Endothelial cell of umbilical vein (primary cell): ENCODE results near the gene TEX26. TPM values are rescaled to one million over a fixed set of nuclear protein-coding genes. Genes with fewer than 3 reads are reported as not detected.

Source experiments
- BruUV-seq: library from RNA; stranded (reverse); fragments of 400-500 nt; replicated peaks from 2 replicates; lab custom pipeline; 2021; lab: Mats Ljungman, UMichigan
- CTCF ChIA-PET: fragments of 300-600, 350-600 bp; sonication (Branson Sonifier 250); formaldehyde crosslinking; loops from one replicate; lab custom pipeline; 2021; ENCODE audit warnings: antibody characterized with exemption, inconsistent platforms; lab: Charles Lee
- POLR2A ChIA-PET: fragments of 300-600, 350-600 bp; sonication (Branson Sonifier 250); formaldehyde crosslinking; loops from one replicate; lab custom pipeline; 2021; ENCODE audit warnings: antibody characterized with exemption, inconsistent platforms; lab: Charles Lee
- DNase-seq: peaks from one replicate; pipeline ENCODE4 v3.0.0-alpha.2; 2011; ENCODE audit warnings: low read depth, low spot score
- FAIRE-seq: peaks from 2 replicates; lab custom pipeline; 2011; peaks lifted over from hg19 to GRCh38; lab: Jason Lieb, UNC
- H2AFZ ChIP-seq: 2 replicates; pipeline ENCODE4 v1.6.0; 2012; ENCODE audit warnings: low read depth, low read length, control low read depth, inconsistent platforms
- H3K27ac ChIP-seq: 2 replicates; pipeline ENCODE4 v1.5.1; 2011; ENCODE audit warnings: low read depth, mild to moderate bottlenecking, control low read depth, low read length, moderate library complexity; ENCODE audit not compliant: insufficient read depth
- H3K27me3 ChIP-seq, 2 experiments: 2 replicates each; pipeline versions ENCODE4 v1.6.0 to v1.6.1; 2011; ENCODE audit warnings: low read length in 2 of 2, mixed read lengths in 1 of 2; ENCODE audit not compliant: control insufficient read depth in 2 of 2, insufficient read depth in 2 of 2
- H3K36me3 ChIP-seq, 2 experiments: 2 replicates in 1 of 2; 3 replicates in 1 of 2; pipeline ENCODE4 v1.5.1; 2011; ENCODE audit warnings: low read length in 2 of 2, mild to moderate bottlenecking in 1 of 2, moderate library complexity in 1 of 2; ENCODE audit not compliant: control insufficient read depth in 2 of 2, insufficient read depth in 2 of 2; ENCODE audit errors: extremely low read depth in 1 of 2
- H3K4me1 ChIP-seq: 3 replicates; pipeline ENCODE4 v1.5.1; 2011; ENCODE audit warnings: mild to moderate bottlenecking, low read length; ENCODE audit not compliant: control insufficient read depth, insufficient read depth; ENCODE audit errors: extremely low read depth
- H3K4me2 ChIP-seq: 2 replicates; pipeline ENCODE4 v1.6.1; 2011; ENCODE audit warnings: low read length, control low read depth, mixed read lengths; ENCODE audit not compliant: insufficient read depth
- H3K4me3 ChIP-seq, 3 experiments: fragments of 200-600 bp in 1 of 3; sonication (generic), shearing (Covaris generic) in 1 of 3; replicated peaks in 1 of 3; 2 replicates each; pipeline ENCODE4 v1.5.1; 2011 to 2016; ENCODE audit warnings: control low read depth in 3 of 3, low read length in 3 of 3, mild to moderate bottlenecking in 2 of 3, inconsistent platforms in 1 of 3, low read depth in 1 of 3, moderate library complexity in 1 of 3; ENCODE audit not compliant: insufficient read depth in 1 of 3
- H3K79me2 ChIP-seq: 2 replicates; pipeline ENCODE4 v1.6.0; 2012; ENCODE audit warnings: low read length, inconsistent platforms; ENCODE audit not compliant: control insufficient read depth, insufficient read depth
- H3K9ac ChIP-seq: replicated peaks from 2 replicates; pipeline ENCODE3; 2011; ENCODE audit warnings: low read length, control low read depth; ENCODE audit not compliant: insufficient read depth; ENCODE audit errors: extremely low read depth
- H3K9me1 ChIP-seq: replicated peaks from 3 replicates; pipeline ENCODE4 v1.6.0; 2011; ENCODE audit warnings: mild to moderate bottlenecking, low read length; ENCODE audit not compliant: control insufficient read depth, insufficient read depth; ENCODE audit errors: extremely low read depth
- H3K9me3 ChIP-seq: replicated peaks from 2 replicates; pipeline ENCODE4 v1.5.1; 2012; ENCODE audit warnings: low read length, inconsistent platforms; ENCODE audit not compliant: control insufficient read depth, insufficient read depth
- H4K20me1 ChIP-seq: replicated peaks from 2 replicates; pipeline ENCODE3; 2011; ENCODE audit warnings: mild to moderate bottlenecking, low read length; ENCODE audit not compliant: control insufficient read depth, insufficient read depth; ENCODE audit errors: extremely low read depth
- EZH2 ChIP-seq: IDR thresholded peaks from 2 replicates; pipeline ENCODE4 v1.6.1; 2012; ENCODE audit warnings: borderline replicate concordance, low read depth, mild to moderate bottlenecking, moderate library complexity, low read length, inconsistent platforms; ENCODE audit not compliant: severe bottlenecking
- FOS ChIP-seq: IDR thresholded peaks from 2 replicates; pipeline ENCODE4 v1.6.1; 2011; ENCODE audit warnings: mild to moderate bottlenecking, low read length, moderate library complexity, borderline replicate concordance; ENCODE audit not compliant: insufficient read depth
- GATA2 ChIP-seq: IDR thresholded peaks from 2 replicates; pipeline ENCODE4 v1.7.0; 2011; ENCODE audit warnings: low read depth, mild to moderate bottlenecking, moderate library complexity, mixed read lengths, low read length; ENCODE audit not compliant: insufficient read length, insufficient read depth
- JUN ChIP-seq: IDR thresholded peaks from 2 replicates; pipeline ENCODE4 v1.6.1; 2011; ENCODE audit warnings: borderline replicate concordance, low read depth; ENCODE audit not compliant: insufficient read length, insufficient read depth
- MYC ChIP-seq: IDR thresholded peaks from one replicate; pipeline ENCODE4 v1.6.1; 2011; ENCODE audit warnings: mild to moderate bottlenecking, low read depth, low read length
- POLR2A ChIP-seq: IDR thresholded peaks from 2 replicates; pipeline ENCODE4 v1.6.1; 2012; ENCODE audit warnings: low read depth, mild to moderate bottlenecking, control low read depth, low read length
- POLR2AphosphoS5 ChIP-seq: IDR thresholded peaks from 2 replicates; pipeline ENCODE4 v1.6.1; 2012; ENCODE audit warnings: low read depth, mild to moderate bottlenecking, control low read depth, low read length, moderate library complexity; ENCODE audit not compliant: insufficient read depth
- dilution Hi-C: fragments of 300-500 bp; cut with MboI; formaldehyde crosslinking; loops from one replicate; pipeline ENCODE4 v1.15.0; 2019; ENCODE audit warnings: low sequenced_read_pairs; ENCODE audit not compliant: extremely low pct_ligation_motif_present
- intact Hi-C: fragments of 100-400 bp; cut with micrococcal nuclease; formaldehyde crosslinking; loops from one replicate; pipeline ENCODE4 v1.10.0; 2022
- polyA plus RNA-seq, 4 experiments: library from polyadenylated mRNA; depleted of rRNA in 3 of 4; stranded (reverse) in 3 of 4; unstranded in 1 of 4; fragments of >200 nt; gene quantifications; 2 replicates each; pipeline versions ENCODE4 v1.2.1 to v1.2.3, GENCODE V29; 2011 to 2012; ENCODE audit warnings: missing spikeins in 1 of 4
- total RNA-seq: library from RNA; stranded (reverse); gene quantifications from 2 replicates; pipeline ENCODE4 v1.2.3, GENCODE V29; 2021
- TF ChIP-seq, protein P1 (sequence below): IDR thresholded peaks from 2 replicates; pipeline ENCODE4 v1.6.1; 2011; ENCODE audit not compliant: insufficient read depth, insufficient read length
- TF ChIP-seq, protein P2 (sequence below), 2 donors: IDR thresholded peaks; 1 replicate in 1 of 2; 2 replicates in 1 of 2; pipeline ENCODE4 v1.5.1; 2011; ENCODE audit warnings: low read length in 2 of 2, mild to moderate bottlenecking in 2 of 2, moderate library complexity in 2 of 2, control low read depth in 1 of 2, inconsistent platforms in 1 of 2, low read depth in 1 of 2; ENCODE audit not compliant: insufficient read depth in 1 of 2; ENCODE audit errors: extremely low read depth in 1 of 2

TEX26 gene
- total and polyA plus RNA-seq, 2 donors (not counting 3 experiments of a cell fraction or from before 2014, with no cell fraction given) = not detected

DNA sequence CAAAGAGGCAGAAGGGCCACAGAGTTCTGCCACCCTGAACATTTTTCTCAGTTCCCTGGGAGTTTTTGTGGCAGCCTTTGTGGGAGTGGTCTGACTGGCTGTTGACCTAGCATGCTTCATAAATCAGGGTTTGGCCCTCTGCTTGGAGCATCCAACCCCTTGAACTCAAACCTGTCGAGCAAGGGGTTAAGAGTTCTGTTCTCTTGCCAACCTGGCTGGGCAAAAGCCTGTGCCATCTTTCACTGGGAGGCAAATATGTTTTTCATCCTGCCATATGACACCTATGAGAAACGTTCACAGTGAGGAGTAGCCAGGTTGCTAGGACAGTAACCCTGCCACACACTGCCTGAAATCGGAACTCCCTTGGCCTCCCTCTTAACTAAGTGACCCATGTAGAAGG lies 7.7 kb upstream of the TEX26 start:
- Histone ChIP-seq H3K9me1 (no peaks in the 10 kb centered on the region), H3K36me3 (peaks cover 2 to 18% of the 10 kb centered on the region in 2 experiments), H3K27me3 (no peaks in the 10 kb centered on the region), H3K9ac (no peak overlapping the region), H4K20me1 (no peaks in the 10 kb centered on the region), H3K79me2 (no peaks in the 10 kb centered on the region), H3K4me3 (no peak overlapping the region), H3K4me1 (no peaks in the 10 kb centered on the region), H3K27ac (no peak overlapping the region), H3K9me3 (no peaks in the 10 kb centered on the region), H3K4me2 (no peak overlapping the region), H2AFZ (no peak overlapping the region)
- TSS peak; percentile 38 for BruUV-seq
- dilution Hi-C loops (no loop called here), intact Hi-C loops (no loop called here)
- no peak for FAIRE-seq
- no peak for DNase-seq
- TF ChIP-seq EZH2 (no peak), GATA2 (no peak), JUN (no peak), POLR2AphosphoS5 (no peak), FOS (no peak), MYC (no peak), POLR2A (no peak)
- TF ChIP-seq, protein P1, sequence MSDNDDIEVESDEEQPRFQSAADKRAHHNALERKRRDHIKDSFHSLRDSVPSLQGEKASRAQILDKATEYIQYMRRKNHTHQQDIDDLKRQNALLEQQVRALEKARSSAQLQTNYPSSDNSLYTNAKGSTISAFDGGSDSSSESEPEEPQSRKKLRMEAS = no peak
- TF ChIP-seq, protein P2, sequence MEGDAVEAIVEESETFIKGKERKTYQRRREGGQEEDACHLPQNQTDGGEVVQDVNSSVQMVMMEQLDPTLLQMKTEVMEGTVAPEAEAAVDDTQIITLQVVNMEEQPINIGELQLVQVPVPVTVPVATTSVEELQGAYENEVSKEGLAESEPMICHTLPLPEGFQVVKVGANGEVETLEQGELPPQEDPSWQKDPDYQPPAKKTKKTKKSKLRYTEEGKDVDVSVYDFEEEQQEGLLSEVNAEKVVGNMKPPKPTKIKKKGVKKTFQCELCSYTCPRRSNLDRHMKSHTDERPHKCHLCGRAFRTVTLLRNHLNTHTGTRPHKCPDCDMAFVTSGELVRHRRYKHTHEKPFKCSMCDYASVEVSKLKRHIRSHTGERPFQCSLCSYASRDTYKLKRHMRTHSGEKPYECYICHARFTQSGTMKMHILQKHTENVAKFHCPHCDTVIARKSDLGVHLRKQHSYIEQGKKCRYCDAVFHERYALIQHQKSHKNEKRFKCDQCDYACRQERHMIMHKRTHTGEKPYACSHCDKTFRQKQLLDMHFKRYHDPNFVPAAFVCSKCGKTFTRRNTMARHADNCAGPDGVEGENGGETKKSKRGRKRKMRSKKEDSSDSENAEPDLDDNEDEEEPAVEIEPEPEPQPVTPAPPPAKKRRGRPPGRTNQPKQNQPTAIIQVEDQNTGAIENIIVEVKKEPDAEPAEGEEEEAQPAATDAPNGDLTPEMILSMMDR (IDR thresholded peaks at IDR 0.05; ENCODE audit: extremely low read depth in 1 of 2, insufficient read depth in 1 of 2, low read depth in 1 of 2, low read length in 2 of 2) = no peak
- ChIA-PET CTCF (interaction anchor here (1.0 kb wide), 1 partner anchor 10 kb away, joined by 3 read pairs; no protein-coding TSS in a partner anchor), POLR2A (no interaction called here)
